AG08396 (cell line): ENCODE results near the gene NELL2.
A peak's percentile ranks its signal among the peaks of the same experiment; 100 is the strongest.
"Not testable (repeated sequence)": the region's sequence is repeated elsewhere in the genome, so short reads cannot be mapped to it uniquely, and the experiment has no call there.

Experiments used
- DNase-seq: peaks from one replicate; pipeline ENCODE4 v3.0.0; 2012; ENCODE audit warnings: low spot score, mixed read lengths

Gene NELL2

GRCh38 chr12:44875954-44876543 is at the start of gene NELL2:
Gene NELL2, minus strand, starts transcription at chr12:44876315. Its CDS starts 446 bp downstream, at chr12:44875869.
- DNase-seq, result peak; percentile 77

- no peak for DNase-seq
These were observed 45.6 kb upstream of the NELL2 start for GRCh38 chr12:44921736-44922135.

- DNase-seq, result no peak
These were observed 41.0 kb upstream of the NELL2 start for GRCh38 chr12:44917141-44917540.

- no peak for DNase-seq
These were observed 39.8 kb upstream of the NELL2 start for GRCh38 chr12:44915958-44916357.

GRCh38 chr12:44904321-44904720 is 28.2 kb upstream of the NELL2 start:
- no peak for DNase-seq

- DNase-seq, result not testable (repeated sequence)
These were observed 22.0 kb upstream of the NELL2 start for GRCh38 chr12:44898108-44898507.

- no peak for DNase-seq
These were observed 13.8 kb upstream of the NELL2 start for GRCh38 chr12:44889926-44890325.

- DNase-seq, result no peak
These were observed 13.0 kb upstream of the NELL2 start for GRCh38 chr12:44889162-44889561.

GRCh38 chr12:44885902-44886301 is 9.8 kb upstream of the NELL2 start:
- no peak for DNase-seq

- DNase-seq, result no peak
These were observed 5.1 kb upstream of the NELL2 start for GRCh38 chr12:44881197-44881596.

GRCh38 chr12:44876544-44877410 is 662 bp upstream of the NELL2 start:
- DNase-seq, result peak; percentile 49

GRCh38 chr12:44875417-44875953 is 630 bp downstream of the NELL2 start:
- peak; percentile 9 for DNase-seq

- peak; percentile 15 for DNase-seq
These were observed 1.1 kb downstream of the NELL2 start for GRCh38 chr12:44874981-44875416.

- DNase-seq, result peak; percentile 29
These were observed 2.2 kb downstream of the NELL2 start for GRCh38 chr12:44873898-44874297.

- no peak for DNase-seq
These were observed 6.6 kb downstream of the NELL2 start for GRCh38 chr12:44869503-44869902.

GRCh38 chr12:44863867-44864266 is 12.2 kb downstream of the NELL2 start:
- no peak for DNase-seq

- no peak for DNase-seq
These were observed 16.0 kb downstream of the NELL2 start for GRCh38 chr12:44859998-44860689.

- no peak for DNase-seq
These were observed 17.8 kb downstream of the NELL2 start for GRCh38 chr12:44858226-44858855.

- no peak for DNase-seq
These were observed 23.6 kb downstream of the NELL2 start for GRCh38 chr12:44852483-44852882.

- no peak for DNase-seq
These were observed 24.5 kb downstream of the NELL2 start for GRCh38 chr12:44851586-44851985.

GRCh38 chr12:44848703-44849085 is 27.4 kb downstream of the NELL2 start:
- DNase-seq, result no peak
